Spleen (tissue), 11 donors: ENCODE results near the gene TMEM207. TPM values are rescaled to one million over a fixed set of nuclear protein-coding genes. Genes with fewer than 3 reads are reported as not detected.

Source experiments
- DNase-seq: peaks from one replicate; pipeline ENCODE4 v3.0.0-alpha.2; 2020
- H3K27ac ChIP-seq, 8 donors: fragments of 200-600 bp; sonication (generic) in 7 of 8; 1 replicate in 4 of 8; 2 replicates in 4 of 8; pipeline versions ENCODE4 v1.5.0 to v1.8.0; 2016 to 2021; ENCODE audit warnings: inconsistent platforms in 4 of 8, mild to moderate bottlenecking in 4 of 8, moderate library complexity in 1 of 8
- H3K27me3 ChIP-seq, 7 donors: fragments of 200-600 bp; sonication (generic) in 6 of 7; replicated peaks in 1 of 7; 1 replicate in 4 of 7; 2 replicates in 3 of 7; pipeline versions ENCODE4 v1.5.0 to v1.8.0; 2016 to 2021; ENCODE audit warnings: inconsistent platforms in 3 of 7, mild to moderate bottlenecking in 1 of 7
- H3K36me3 ChIP-seq, 6 donors: fragments of 200-600 bp; sonication (generic) in 5 of 6; 1 replicate in 4 of 6; 2 replicates in 2 of 6; pipeline versions ENCODE4 v1.5.0 to v1.8.0; 2016 to 2021; ENCODE audit warnings: inconsistent platforms in 2 of 6
- H3K4me1 ChIP-seq, 6 donors: fragments of 200-600 bp; sonication (generic) in 5 of 6; 1 replicate in 3 of 6; 2 replicates in 3 of 6; pipeline versions ENCODE4 v1.5.0 to v1.8.0; 2016 to 2021; ENCODE audit warnings: inconsistent platforms in 3 of 6
- H3K4me3 ChIP-seq, 8 donors: fragments of 200-600 bp; sonication (generic) in 7 of 8; 1 replicate in 4 of 8; 2 replicates in 4 of 8; pipeline versions ENCODE4 v1.5.0 to v1.8.0; 2016 to 2021; ENCODE audit warnings: inconsistent platforms in 4 of 8, mild to moderate bottlenecking in 4 of 8, moderate library complexity in 2 of 8
- H3K9me3 ChIP-seq, 8 donors: fragments of 200-600 bp; sonication (generic) in 7 of 8; 1 replicate in 4 of 8; 2 replicates in 4 of 8; pipeline versions ENCODE4 v1.5.0 to v1.8.0; 2016 to 2021; ENCODE audit warnings: inconsistent platforms in 4 of 8
- POLR2A ChIP-seq, 3 donors: fragments of 450-650 bp; IDR thresholded peaks; one replicate each; pipeline ENCODE4 v1.5.1; 2017; ENCODE audit warnings: antibody characterized with exemption in 3 of 3, mild to moderate bottlenecking in 1 of 3
- POLR2AphosphoS5 ChIP-seq, 3 donors: sonication (generic); formaldehyde crosslinking; IDR thresholded peaks; one replicate each; pipeline ENCODE4 v1.5.1; 2017; ENCODE audit warnings: antibody characterized with exemption in 3 of 3
- WGBS, 5 donors: extraction: QIAGEN DNeasy Blood & Tissue Kit in 3 of 5; methylation state at CpG; one replicate each; pipeline versions ENCODE4 v1.1.5 to v1.1.7; 2013 to 2018; 5-methylcytosine and 5-hydroxymethylcytosine counted together
- intact Hi-C: fragments of 100-400 bp; cut with DNase I; formaldehyde crosslinking; loops from one replicate; pipeline ENCODE4 v1.15.0; 2023; ENCODE audit warnings: low total_unique reads
- polyA plus RNA-seq, 3 donors: library from polyadenylated mRNA; stranded (reverse); fragments of 200-250 nt; gene quantifications; one replicate each; pipeline ENCODE4 v1.2.1, GENCODE V29; 2013
- total RNA-seq, 7 donors: library from RNA; depleted of rRNA in 3 of 7; stranded (reverse); fragments of >200 nt in 3 of 7; fragmentation: NEBNext Ultra II Directional in 4 of 7; extraction: Animal tissue kit (Norgen Biotek cat#: 25700) in 4 of 7; gene quantifications; one replicate each; pipeline versions ENCODE4 v1.1.0 to v1.2.1, GENCODE V29; 2016 to 2021
- TF ChIP-seq, protein P1 (sequence below), 11 experiments: fragments of 200-600 bp in 7 of 11; fragments of 450-650 bp in 4 of 11; sonication (generic) in 4 of 11; IDR thresholded peaks in 8 of 11; conservative IDR thresholded peaks in 3 of 11; 1 replicate in 7 of 11; 2 replicates in 4 of 11; pipeline versions ENCODE4 v1.4.0 to v1.8.0; 2016 to 2021; ENCODE audit warnings: antibody characterized with exemption in 11 of 11, inconsistent platforms in 4 of 11, mild to moderate bottlenecking in 1 of 11
- donor health status: healthy with polysubstance abuse.
- donor health status: DM: no; HTN: no; CAD: no; lungs with moderate emphysema.
- donor health status: DM: no; HTN: no; CAD: no.
- donor health status: Bipolar disorder and iron deficiency.
- donor health status: healthy.
- donor health status: DM: no; HTN: no; CAD: no.
- donor health status: DM: yes; HTN: yes; CAD: no.

The TMEM207 gene
- total and polyA plus RNA-seq, 10 donors: not detected

DNA sequence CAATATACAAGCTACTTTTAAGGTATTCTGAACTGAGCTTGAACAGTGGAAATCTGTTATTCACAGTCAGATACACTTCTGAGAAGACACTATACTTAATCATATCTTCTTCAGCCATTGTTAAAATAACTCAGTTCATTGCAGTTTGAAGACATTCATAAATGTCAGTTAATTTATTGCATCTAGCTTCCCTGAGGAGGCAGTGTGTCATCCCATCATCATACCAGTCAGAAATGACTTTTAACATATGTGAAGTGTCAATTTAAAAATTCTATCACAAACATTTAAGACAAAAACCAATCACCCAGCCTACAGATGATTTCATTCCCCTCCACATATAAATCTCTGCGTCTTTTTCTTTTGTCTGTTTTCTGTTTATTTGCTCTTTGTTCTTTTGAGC lies 7.5 kb downstream of the TMEM207 start:
- no peak for DNase-seq
- no peaks in the 10 kb centered on the region for H3K36me3 ChIP-seq
- intact Hi-C loops: no loop called here
- H3K27ac ChIP-seq: no peak overlapping the region
- TF ChIP-seq POLR2AphosphoS5 (IDR thresholded peaks at IDR 0.05) (no peak), POLR2A (IDR thresholded peaks at IDR 0.05) (no peak)
- TF ChIP-seq, protein P1, sequence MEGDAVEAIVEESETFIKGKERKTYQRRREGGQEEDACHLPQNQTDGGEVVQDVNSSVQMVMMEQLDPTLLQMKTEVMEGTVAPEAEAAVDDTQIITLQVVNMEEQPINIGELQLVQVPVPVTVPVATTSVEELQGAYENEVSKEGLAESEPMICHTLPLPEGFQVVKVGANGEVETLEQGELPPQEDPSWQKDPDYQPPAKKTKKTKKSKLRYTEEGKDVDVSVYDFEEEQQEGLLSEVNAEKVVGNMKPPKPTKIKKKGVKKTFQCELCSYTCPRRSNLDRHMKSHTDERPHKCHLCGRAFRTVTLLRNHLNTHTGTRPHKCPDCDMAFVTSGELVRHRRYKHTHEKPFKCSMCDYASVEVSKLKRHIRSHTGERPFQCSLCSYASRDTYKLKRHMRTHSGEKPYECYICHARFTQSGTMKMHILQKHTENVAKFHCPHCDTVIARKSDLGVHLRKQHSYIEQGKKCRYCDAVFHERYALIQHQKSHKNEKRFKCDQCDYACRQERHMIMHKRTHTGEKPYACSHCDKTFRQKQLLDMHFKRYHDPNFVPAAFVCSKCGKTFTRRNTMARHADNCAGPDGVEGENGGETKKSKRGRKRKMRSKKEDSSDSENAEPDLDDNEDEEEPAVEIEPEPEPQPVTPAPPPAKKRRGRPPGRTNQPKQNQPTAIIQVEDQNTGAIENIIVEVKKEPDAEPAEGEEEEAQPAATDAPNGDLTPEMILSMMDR (IDR thresholded peaks at IDR 0.05 in 8 of 11, conservative IDR thresholded peaks at IDR 0.05 in 3 of 11): no peak
- H3K9me3 ChIP-seq: no peaks in the 10 kb centered on the region
- 94 to 100% (median 98%) methylated on average over 1 of the region's 1 CpG for WGBS, 5 donors
- H3K27me3 ChIP-seq: no peaks in the 10 kb centered on the region
- peaks cover 0 to 10% (median 2%) of the 10 kb centered on the region in 6 donors for H3K4me1 ChIP-seq
- no peak overlapping the region for H3K4me3 ChIP-seq

DNA sequence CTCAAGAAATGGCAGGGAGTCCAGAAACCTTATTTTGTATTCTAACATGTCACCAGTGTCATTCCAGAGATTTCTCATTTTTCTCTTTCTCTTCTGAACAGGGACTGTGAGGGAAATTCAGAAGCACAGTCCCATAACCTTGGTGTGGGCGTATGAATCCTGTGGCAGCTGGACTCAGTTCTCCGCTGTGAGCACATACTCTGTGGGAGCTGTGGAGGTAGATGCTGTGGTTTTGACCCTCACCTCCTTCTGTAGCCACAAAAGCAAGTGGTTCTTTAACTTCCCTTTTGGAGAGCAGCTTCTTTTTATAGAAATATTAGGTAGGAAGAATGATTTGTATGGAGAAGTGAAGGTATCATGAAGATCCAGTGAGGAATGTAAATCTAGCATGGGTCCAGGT lies 13.4 kb downstream of the TMEM207 start:
- no peak for DNase-seq
- no peaks in the 10 kb centered on the region for H3K36me3 ChIP-seq
- no peaks in the 10 kb centered on the region for H3K9me3 ChIP-seq
- WGBS, 5 donors: 17 to 43% (median 28%) methylated on average over 2 of the region's 2 CpGs
- no peak overlapping the region for H3K4me3 ChIP-seq
- H3K4me1 ChIP-seq: no peaks in the 10 kb centered on the region
- peaks cover 0 to 8% (median 0%) of the 10 kb centered on the region in 7 donors for H3K27me3 ChIP-seq
- intact Hi-C loops: no loop called here
- no peak for TF ChIP-seq POLR2AphosphoS5 (IDR thresholded peaks at IDR 0.05)
- TF ChIP-seq POLR2A (IDR thresholded peaks at IDR 0.05): no peak
- TF ChIP-seq, protein P1 (IDR thresholded peaks at IDR 0.05 in 8 of 11, conservative IDR thresholded peaks at IDR 0.05 in 3 of 11): no peak
- no peak overlapping the region for H3K27ac ChIP-seq

DNA sequence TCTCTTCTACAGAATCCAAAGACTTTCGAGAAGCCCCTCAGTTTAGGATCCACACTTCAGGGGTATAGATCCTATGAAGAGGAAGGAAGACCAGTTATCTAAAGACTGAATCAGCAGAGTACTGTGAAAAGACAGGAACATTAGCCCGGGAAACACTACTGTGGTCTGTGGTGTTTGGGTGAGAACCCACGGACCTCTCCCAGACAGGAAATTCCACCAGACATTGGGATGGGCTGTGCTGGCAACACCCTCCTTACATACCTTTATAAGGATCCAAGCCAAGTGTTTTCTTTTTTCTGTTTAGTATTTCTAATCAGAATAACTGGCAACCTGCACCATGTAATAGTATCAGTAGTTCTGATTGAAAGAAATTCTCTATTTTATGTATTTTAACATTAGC lies 14.1 kb downstream of the TMEM207 start:
- TF ChIP-seq POLR2AphosphoS5 (IDR thresholded peaks at IDR 0.05) (no peak), POLR2A (IDR thresholded peaks at IDR 0.05) (no peak)
- TF ChIP-seq, protein P1 (IDR thresholded peaks at IDR 0.05 in 8 of 11, conservative IDR thresholded peaks at IDR 0.05 in 3 of 11): no peak

DNA sequence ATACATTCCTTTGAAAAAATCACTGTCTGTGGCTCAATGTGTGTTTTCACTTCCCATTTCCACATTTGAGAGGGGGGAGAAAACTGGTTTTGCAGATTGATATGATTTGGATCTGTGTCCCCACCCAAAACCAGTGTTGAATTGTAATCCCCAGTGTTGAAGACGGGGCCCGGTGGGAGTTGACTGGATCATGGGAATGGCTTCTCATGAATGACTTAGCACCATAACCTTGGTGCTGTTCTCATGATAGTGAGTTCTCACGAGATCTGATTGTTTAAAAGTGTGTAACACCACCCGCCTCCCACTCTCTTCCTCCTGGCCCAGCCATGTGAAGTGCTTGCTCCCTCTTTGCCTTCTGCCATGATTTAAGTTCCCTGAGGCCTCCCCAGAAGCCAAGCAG lies 16.1 kb downstream of the TMEM207 start:
- peaks cover 0 to 8% (median 0%) of the 10 kb centered on the region in 7 donors for H3K27me3 ChIP-seq
- intact Hi-C loops: no loop called here

More for the DNA sequence above, 14.1 kb downstream of the TMEM207 start:
- intact Hi-C loops: no loop called here
- no peak for DNase-seq
- WGBS, 5 donors: 23 to 36% (median 30%) methylated on average over 3 of the region's 3 CpGs
- Histone ChIP-seq H3K4me3 (no peak overlapping the region), H3K27ac (no peak overlapping the region), H3K27me3 (peaks cover 0 to 8% (median 0%) of the 10 kb centered on the region in 7 donors), H3K9me3 (no peaks in the 10 kb centered on the region), H3K36me3 (no peaks in the 10 kb centered on the region), H3K4me1 (no peaks in the 10 kb centered on the region)

More for the DNA sequence above, 16.1 kb downstream of the TMEM207 start:
- Histone ChIP-seq H3K9me3 (no peaks in the 10 kb centered on the region), H3K36me3 (no peaks in the 10 kb centered on the region), H3K27ac (no peak overlapping the region), H3K4me3 (no peak overlapping the region), H3K4me1 (no peaks in the 10 kb centered on the region)
- no peak for DNase-seq
- no peak for TF ChIP-seq POLR2AphosphoS5 (IDR thresholded peaks at IDR 0.05)
- TF ChIP-seq, protein P1 (IDR thresholded peaks at IDR 0.05 in 8 of 11, conservative IDR thresholded peaks at IDR 0.05 in 3 of 11): no peak
- TF ChIP-seq POLR2A (IDR thresholded peaks at IDR 0.05): no peak
- 74 to 94% (median 84%) methylated on average over 4 of the region's 4 CpGs for WGBS, 5 donors
